ENCODE results near the gene OGDH.
A peak's percentile ranks its signal among the peaks of the same experiment; 100 is the strongest.
"Not testable (repeated sequence)": the region's sequence is repeated elsewhere in the genome, so short reads cannot be mapped to it uniquely, and the experiment has no call there.

The OGDH gene

GRCh38 chr7:44673771-44674170 is 67.3 kb downstream of the OGDH start:
- no peak for DNase-seq

- DNase-seq: no peak
Observed at GRCh38 chr7:44674381-44674780, 68.0 kb downstream of the OGDH start.

- DNase-seq: no peak
Observed at GRCh38 chr7:44676776-44677175, 70.3 kb downstream of the OGDH start.

GRCh38 chr7:44678101-44678470 is 71.7 kb downstream of the OGDH start:
- DNase-seq: no peak

- DNase-seq: peak; percentile 3
Observed at GRCh38 chr7:44678471-44679179, 72.2 kb downstream of the OGDH start.

GRCh38 chr7:44681645-44682044 is 75.2 kb downstream of the OGDH start:
- no peak for DNase-seq

GRCh38 chr7:44685723-44686122 is 79.3 kb downstream of the OGDH start:
- DNase-seq: no peak

GRCh38 chr7:44689427-44689826 is 83.0 kb downstream of the OGDH start:
- DNase-seq: no peak

- no peak for DNase-seq
Observed at GRCh38 chr7:44693641-44694313, 87.3 kb downstream of the OGDH start.

- DNase-seq: no peak
Observed at GRCh38 chr7:44694326-44694725, 87.9 kb downstream of the OGDH start.

GRCh38 chr7:44694766-44695165 is 88.3 kb downstream of the OGDH start:
- DNase-seq: no peak

GRCh38 chr7:44695756-44696155 is 89.3 kb downstream of the OGDH start:
- no peak for DNase-seq

- no peak for DNase-seq
Observed at GRCh38 chr7:44696728-44697127, 90.3 kb downstream of the OGDH start.

- no peak for DNase-seq
Observed at GRCh38 chr7:44697136-44698045, 91.0 kb downstream of the OGDH start.

- no peak for DNase-seq
Observed at GRCh38 chr7:44698046-44698580, 91.7 kb downstream of the OGDH start.

GRCh38 chr7:44699598-44699997 is 93.2 kb downstream of the OGDH start:
- DNase-seq: not testable (repeated sequence)

GRCh38 chr7:44700322-44700721 is 93.9 kb downstream of the OGDH start:
- DNase-seq: no peak

- DNase-seq: not testable (repeated sequence)
Observed at GRCh38 chr7:44703391-44703790, 97.0 kb downstream of the OGDH start.

GRCh38 chr7:44703921-44704320 is 97.5 kb downstream of the OGDH start:
- DNase-seq: no peak

- DNase-seq: no peak
Observed at GRCh38 chr7:44705434-44705833, 99.0 kb downstream of the OGDH start.

- DNase-seq: no peak
Observed at GRCh38 chr7:44706788-44707557, 100.5 kb downstream of the OGDH start.

GRCh38 chr7:44707558-44708230 is 101.3 kb downstream of the OGDH start:
- DNase-seq: no peak
